ENCODE results near the gene TPRN. TPM values are rescaled to one million over a fixed set of nuclear protein-coding genes. Genes with fewer than 3 reads are reported as not detected.
"Not testable (repeated sequence)": the region's sequence is repeated elsewhere in the genome, so short reads cannot be mapped to it uniquely, and the experiment has no call there.

Gene TPRN, protein sequence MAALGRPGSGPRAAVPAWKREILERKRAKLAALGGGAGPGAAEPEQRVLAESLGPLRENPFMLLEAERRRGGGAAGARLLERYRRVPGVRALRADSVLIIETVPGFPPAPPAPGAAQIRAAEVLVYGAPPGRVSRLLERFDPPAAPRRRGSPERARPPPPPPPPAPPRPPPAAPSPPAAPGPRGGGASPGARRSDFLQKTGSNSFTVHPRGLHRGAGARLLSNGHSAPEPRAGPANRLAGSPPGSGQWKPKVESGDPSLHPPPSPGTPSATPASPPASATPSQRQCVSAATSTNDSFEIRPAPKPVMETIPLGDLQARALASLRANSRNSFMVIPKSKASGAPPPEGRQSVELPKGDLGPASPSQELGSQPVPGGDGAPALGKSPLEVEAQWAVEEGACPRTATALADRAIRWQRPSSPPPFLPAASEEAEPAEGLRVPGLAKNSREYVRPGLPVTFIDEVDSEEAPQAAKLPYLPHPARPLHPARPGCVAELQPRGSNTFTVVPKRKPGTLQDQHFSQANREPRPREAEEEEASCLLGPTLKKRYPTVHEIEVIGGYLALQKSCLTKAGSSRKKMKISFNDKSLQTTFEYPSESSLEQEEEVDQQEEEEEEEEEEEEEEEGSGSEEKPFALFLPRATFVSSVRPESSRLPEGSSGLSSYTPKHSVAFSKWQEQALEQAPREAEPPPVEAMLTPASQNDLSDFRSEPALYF
- total RNA-seq, result 4.5 and 10.6 TPM in 2 replicates

DNA sequence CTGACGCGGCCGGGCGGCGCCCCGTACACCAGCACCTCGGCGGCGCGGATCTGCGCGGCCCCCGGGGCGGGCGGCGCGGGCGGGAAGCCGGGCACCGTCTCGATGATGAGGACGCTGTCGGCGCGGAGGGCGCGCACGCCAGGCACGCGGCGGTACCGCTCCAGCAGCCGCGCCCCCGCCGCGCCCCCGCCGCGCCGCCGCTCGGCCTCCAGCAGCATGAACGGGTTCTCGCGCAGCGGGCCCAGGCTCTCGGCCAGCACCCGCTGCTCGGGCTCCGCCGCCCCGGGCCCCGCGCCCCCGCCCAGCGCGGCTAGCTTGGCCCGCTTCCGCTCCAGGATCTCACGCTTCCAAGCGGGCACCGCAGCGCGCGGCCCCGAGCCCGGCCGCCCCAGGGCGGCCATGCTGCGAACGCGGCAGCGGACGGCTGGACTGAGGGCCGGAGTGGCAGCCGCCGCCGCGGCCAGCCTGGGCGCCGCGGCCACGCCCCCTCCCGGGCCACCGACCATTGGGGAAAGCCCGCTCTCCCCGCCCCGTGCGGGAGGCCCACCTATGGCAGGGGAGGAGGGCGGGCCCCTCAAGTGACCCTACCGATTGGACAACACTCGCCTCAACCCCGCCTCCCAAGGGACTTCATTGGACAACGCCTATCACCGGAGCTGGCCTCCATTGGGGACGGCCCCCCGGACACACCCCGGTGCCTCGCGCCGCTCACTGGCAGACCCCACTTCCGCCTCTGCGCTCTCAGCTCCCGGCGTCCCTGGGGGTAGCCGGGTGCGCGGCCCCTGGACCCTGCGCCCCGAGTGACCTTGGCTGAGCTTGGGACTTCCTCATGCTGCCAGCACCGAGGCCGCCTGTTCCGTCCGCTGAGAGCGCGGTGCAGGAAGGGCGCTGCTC lies at the start of gene TPRN:
Gene TPRN, minus strand, starts transcription at position 431 of the 894 bp plus-strand sequence. Its CDS starts 30 bp downstream, at position 401.
- peak; percentile 95 for DNase-seq (ENCODE audit: low read depth)

DNA sequence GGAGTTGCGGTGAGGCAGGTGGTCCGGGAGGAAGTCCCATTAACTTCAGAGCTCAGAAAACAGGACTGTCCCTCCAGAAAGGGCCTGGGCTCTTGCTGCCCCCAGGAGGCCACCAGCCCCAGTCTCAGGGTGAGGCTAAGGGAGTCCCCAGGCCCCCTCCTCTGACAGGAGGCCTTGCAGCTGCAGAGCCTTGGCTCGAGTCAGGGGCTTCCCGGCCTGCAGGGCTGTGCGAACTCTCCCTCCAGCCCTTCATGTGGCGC lies 47.3 kb upstream of the TPRN start:
- DNase-seq (ENCODE audit: low read depth), result no peak

DNA sequence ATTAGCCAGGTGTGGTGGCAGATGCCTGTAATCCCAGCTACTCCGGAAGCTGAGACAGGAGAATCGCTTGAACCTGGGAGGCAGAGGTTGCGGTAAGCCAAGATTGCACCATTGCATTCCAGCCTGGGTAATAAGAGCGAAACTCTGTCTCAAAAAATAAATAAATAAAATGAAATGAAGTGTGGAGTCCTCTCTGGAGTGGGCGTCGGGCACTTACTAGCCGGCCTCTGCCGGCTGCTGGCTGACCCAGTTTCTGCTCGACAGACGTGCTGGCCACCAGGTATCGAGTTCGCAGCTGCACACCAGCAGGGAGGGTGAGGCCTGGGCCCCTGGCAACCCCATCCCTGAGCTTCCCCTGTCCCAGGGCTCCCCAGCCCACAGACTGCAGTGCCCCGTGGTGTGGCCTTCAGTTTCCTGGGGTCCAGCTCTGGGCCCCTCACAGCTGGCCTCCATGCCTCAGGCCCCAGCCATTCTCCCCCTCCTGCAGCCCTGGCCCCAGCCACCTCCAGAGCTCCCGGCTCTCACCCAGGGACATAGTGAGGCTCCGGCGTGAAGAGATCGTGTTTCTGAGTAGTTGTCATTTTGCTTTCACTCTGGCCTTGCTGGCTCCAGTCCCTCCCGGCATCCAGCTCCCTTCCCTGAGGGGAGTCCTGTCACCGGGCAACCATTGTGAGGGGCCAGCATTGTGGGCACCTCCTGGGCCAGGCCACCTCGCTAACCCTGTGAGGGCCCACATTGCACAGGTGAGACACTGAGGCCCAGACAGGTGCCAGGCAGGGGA lies 46.8 kb upstream of the TPRN start:
- DNase-seq (ENCODE audit: low read depth), result peak; percentile 77

DNA sequence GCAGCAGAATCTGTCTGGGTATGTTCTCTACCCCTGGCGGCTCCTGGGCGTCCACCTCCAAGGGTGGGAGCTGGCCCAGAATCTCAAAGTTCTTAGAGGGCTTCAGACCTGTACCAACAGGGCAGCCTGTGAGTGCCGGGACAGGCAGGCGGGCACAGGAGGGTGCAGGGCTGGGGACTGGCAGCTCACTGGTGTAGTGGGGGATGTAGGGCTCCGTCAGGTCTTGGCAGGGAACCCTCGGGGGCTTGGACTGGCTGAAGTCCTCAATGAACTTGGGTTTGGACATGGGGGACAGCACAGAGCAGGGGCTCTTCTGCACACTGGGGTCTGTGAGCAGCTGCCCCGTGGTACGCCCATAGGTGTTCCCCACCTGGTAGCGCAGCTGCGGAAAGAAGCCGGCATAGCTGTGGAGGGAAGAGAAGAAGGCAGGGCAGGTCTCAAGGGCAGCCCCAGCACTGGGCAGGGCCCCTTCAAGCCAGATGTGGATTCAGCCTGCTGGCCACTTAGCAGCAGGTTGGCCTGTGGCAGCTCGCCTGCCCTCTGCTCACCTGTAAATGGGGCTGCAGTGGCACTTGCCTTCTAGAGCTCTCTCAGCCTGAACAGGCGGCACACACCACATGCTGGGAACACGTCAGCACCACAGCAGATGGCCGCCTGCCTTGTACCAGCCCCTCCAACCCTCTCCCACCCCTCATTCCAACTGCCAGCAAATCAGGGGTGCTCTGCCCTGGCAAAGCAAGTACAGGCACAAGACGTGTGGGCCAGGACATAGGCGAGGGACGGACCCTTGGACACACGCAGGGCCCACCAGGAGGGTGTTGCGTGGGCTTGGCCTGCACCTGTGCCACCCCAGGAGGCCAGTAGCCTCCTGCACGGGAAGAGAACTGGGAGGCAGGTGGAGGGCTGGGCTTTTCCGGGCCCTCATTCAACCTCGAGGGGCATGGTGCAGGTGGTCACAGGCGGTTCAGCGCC lies 45.2 kb upstream of the TPRN start:
- DNase-seq (ENCODE audit: low read depth), result no peak

DNA sequence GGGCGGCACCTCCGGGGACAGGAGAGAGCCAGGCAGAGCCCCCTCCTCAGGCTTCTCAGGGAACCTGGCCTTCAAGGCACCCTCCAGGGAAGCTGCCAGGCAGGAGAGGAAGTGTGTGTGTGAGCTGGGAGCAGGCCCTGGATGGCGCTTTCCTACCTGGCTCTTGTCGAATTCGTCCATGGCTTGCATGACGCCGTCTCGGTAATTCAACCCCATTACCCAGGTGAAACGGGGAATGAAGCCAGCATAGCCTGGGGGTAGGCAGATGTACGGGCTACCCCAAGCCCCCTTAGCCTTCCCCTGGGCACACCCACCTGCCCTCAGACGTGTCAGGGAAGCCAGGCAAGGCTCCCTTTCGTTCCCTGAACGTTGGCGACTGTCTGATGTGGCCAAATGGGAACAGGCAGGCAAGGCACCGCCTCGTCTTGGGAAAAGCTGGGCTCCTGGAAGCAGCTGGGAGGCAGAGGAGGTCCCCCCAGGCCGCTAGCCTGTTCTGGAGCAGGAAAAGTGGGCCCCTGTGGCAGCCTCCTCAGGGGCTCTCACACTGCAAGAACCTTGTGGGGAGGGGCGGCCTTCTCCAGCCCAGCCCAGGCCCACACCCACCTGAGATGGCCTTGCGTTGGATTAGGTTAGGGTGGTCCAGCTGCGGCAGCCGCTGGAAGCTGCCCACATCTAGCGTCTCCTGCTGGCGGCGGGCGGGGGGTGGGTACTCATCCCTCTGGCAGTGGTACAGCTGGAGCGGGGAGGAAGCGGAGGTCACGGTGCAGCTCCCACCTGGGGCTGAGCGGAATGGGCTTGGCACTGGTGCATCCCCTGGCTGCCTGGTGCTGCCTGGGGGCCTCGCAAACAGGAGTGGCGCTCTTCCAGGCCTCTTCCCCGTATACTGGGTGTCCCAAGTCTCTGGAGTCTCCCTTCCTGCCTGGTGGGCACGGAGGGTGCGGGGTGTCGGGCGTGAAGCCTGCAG lies 44.2 kb upstream of the TPRN start:
- no peak for DNase-seq (ENCODE audit: low read depth)

DNA sequence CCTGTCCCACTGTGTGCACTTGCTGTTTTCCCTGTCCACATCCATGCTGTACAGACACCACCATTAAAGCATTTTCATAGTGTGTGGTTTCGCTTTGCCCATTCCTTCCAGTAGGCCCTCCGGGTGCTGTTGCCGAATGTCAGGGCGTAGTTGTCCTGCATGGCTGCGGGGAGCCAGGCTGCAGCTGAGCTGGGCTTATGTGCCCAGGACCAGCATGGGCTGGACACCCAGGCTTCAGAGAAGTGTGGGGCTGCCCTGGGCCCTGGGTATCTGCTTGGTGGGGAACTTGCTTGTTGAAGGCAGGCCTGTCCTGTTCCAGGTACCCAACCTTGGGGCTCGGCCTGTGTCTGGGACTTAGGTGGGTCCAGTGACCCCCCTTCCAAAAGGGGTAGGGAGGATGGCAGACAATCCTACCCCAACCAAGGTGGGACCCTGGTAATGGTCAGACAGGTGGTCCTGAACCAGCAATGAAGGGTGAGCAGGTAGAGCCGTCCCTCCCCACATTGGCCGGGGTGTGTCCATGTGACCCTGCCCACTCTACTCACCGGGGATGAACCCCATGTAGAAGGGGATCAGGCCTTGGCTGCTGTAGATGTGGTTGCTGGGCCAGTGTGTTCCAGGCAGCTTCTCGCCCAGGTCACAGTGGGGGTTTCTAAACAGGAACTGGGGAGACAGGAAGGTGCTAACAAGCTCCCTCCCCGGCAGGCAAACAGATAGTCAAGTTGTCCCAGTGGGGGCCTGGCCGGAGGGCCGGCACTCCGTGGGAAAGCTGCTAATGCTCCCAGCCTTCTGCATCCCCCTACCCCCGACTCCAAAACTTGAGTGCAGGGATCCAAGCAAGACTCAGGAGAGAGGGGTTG lies 43.3 kb upstream of the TPRN start:
- DNase-seq (ENCODE audit: low read depth), result no peak

DNA sequence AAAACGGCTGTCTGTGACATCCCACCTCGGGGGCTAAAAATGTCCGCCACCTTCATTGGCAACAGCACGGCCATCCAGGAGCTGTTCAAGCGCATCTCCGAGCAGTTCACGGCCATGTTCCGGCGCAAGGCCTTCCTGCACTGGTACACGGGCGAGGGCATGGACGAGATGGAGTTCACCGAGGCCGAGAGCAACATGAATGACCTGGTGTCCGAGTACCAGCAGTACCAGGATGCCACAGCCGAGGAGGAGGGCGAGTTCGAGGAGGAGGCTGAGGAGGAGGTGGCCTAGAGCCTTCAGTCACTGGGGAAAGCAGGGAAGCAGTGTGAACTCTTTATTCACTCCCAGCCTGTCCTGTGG lies 42.7 kb upstream of the TPRN start:
- DNase-seq (ENCODE audit: low read depth), result not testable (repeated sequence)

DNA sequence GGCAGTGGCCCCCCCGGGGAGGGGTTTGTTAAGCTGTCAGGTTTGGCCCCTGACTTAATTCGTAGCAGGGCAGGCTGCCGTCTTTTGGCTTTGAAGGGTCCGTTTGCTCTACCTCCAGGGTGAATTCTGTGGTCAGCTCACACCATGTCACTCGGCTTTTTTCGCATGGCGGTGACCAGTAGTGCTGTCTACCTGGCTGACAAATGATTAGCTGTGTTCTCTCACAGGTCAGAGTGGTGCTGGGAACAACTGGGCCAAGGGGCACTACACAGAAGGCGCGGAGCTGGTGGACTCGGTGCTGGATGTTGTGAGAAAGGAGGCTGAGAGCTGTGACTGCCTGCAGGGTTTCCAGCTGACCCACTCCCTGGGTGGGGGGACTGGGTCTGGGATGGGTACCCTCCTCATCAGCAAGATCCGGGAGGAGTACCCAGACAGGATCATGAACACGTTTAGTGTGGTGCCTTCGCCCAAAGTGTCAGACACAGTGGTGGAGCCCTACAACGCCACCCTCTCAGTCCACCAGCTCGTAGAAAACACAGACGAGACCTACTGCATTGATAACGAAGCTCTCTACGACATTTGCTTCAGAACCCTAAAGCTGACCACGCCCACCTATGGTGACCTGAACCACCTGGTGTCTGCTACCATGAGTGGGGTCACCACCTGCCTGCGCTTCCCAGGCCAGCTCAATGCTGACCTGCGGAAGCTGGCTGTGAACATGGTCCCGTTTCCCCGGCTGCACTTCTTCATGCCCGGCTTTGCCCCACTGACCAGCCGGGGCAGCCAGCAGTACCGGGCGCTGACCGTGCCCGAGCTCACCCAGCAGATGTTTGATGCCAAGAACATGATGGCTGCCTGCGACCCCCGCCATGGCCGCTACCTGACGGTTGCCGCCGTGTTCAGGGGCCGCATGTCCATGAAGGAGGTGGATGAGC lies 42.0 kb upstream of the TPRN start:
- DNase-seq (ENCODE audit: low read depth), result no peak

DNA sequence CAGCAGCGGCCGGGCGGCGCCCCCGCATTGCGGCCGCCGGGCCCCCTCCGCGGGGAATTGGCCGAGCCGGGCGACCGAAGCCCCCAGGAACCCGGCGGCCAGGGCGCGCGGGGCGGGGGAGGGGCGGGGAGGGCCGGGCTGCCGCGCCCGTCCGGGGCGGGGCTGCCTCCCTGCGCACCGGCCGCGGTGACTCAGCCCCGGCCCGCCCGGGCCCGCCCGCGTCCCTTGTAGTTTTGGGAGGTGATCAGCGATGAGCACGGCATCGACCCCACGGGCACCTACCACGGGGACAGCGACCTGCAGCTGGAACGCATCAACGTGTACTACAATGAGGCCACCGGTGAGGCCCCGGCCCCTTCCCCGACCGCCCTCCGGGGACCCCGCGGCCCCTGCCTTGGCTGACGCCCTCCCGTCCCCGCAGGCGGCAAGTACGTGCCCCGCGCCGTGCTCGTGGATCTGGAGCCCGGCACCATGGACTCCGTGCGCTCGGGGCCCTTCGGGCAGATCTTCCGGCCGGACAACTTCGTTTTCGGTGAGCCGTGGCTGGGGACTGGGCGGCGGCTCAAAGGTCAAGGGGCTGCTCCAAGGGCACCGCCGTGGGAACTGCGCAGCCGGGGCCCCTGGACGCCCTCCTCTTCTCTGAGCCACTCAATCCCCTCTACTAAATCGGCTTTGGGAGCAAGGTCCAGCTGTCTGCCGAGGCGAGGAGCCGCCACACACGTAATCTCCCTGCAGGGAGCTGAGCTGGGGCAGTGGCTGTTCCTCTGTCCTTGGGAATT lies 41.1 kb upstream of the TPRN start:
- DNase-seq (ENCODE audit: low read depth), result no peak

DNA sequence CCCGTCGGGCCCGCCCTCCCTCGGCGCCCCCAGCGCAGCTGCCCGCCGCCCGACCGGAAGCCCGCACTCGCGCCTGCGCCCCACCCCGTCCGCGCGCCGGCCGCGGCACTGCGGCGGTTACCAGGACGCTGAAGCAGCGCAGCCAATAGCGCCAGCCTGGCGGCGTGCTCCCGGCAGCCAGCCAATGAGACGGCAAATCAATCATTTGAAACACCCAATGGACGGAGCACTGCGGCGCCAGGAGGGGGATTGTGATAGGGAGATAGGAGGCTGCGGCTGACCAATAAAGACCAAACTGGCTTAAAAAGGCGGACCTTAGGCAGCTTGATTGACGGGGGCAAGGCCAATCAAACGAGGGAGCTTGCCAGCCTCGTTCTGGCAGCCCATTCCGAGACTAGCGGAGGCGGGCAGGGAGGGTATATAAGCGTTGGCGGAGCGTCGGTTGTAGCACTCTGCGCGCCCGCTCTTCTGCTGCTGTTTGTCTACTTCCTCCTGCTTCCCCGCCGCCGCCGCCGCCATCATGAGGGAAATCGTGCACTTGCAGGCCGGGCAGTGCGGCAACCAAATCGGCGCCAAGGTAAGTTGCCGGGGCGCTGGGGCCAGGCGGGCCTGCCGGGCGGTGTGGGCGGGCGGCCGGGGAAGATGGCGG lies 40.4 kb upstream of the TPRN start, which contains the start of gene TUBB4B:
Gene TUBB4B, plus strand, starts transcription at position 447 of the 649 bp plus-strand sequence. Its CDS starts 74 bp downstream, at position 521.
- DNase-seq (ENCODE audit: low read depth), result peak; percentile 99

DNA sequence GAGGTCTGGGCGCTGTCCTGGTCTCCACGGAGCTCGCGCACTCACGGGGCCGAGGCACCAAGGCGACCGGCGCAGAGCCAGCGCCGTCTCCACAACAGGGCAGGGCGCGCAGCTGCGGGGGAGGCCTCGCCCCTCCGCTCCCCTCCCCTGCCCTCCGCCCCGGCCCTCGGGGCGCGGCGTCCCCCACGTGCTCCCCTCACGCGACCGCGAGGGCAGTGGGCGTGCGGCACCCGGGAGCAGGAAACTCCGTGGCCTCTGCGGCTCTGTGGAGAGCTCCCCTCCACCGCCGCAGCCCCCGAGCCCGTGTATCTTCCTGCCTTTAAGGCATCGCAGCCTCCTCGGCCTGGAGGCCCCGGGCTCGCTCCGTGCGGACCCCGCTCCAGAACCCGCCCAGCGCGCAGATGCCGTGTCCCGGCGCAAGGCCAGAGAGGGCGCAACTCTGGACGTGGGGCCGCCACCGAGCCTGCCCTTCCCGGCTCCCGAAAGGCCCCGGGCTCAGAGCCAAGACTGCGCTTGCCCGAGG lies 39.8 kb upstream of the TPRN start:
- peak; percentile 31 for DNase-seq (ENCODE audit: low read depth)

DNA sequence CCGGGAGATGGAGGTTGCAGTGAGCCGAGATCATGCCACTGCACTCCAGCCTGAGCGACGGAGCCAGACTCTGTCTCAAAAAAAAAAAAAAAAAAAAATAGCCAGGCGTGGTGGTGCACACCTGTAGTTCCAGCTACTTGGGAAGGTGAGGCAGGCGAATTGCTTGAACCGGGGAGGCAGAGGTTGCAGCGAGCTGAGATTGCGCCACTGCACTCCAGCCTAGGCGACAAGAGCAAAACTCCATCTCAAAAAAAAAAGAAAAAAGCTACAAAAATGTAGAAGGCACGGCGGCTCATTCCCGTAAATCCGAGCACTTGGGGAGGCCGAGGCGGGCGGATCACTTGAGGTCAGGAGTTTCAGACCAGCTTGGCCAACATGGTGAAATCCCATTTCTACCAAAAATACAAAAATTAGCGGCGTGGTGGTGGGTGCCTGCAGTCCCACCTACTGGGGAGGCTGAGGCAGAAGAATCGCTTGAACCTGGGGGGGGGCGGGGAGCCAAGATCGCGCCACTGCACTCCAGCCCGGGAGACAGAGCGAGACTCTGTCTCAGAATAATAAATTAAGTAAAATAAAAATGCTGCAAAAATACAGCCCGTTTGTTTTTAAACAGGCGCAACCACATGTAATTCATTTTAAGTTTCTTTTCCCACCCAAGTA lies 39.1 kb upstream of the TPRN start:
- peak; percentile 27 for DNase-seq (ENCODE audit: low read depth)

DNA sequence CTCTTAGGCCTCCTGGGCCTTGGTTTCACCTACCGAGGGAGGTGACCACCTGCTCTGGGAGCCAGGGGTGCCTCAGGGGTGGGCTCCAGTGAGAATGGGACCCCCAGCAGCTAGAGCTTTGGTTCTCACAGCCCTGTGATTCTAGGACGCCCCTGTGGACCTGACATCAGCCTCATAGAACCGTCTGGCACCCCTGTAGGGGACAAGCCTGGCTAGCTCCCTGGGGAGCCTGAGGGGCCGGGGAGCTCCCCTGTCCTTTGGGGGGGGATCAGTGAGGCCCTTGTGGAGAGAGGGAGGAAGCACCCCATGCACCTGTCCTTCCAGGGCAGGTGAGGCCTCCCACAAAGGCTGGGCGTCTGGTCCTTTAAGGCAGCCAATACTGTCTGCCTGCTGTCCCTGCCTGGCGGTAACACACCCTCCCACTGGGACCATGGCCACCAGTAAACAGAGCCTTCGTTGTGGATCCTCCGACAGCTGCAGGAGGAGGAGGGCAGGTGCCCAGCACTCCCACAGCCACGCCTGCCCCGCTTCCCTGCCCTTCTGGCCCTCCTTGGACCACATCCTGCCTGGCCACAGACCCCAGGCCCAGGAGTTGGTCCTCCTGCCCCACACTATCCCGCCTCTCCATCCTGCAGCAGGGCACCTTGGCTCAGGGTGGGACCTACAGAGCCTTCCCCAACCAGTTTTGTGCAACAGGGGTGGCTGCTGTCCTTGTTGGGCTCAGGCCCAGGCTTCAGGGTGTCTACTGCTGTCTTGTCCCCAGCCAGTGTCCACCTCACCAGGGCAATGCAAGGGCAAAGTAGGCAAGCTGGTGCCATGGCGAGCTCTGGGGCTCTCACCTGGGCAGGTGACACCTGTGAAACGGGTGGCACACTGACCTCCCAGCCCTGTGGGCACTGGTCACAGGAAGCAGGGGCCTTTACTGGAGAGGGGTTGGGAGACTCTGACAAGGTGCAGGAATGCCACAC lies 37.5 kb upstream of the TPRN start:
- DNase-seq (ENCODE audit: low read depth), result no peak

DNA sequence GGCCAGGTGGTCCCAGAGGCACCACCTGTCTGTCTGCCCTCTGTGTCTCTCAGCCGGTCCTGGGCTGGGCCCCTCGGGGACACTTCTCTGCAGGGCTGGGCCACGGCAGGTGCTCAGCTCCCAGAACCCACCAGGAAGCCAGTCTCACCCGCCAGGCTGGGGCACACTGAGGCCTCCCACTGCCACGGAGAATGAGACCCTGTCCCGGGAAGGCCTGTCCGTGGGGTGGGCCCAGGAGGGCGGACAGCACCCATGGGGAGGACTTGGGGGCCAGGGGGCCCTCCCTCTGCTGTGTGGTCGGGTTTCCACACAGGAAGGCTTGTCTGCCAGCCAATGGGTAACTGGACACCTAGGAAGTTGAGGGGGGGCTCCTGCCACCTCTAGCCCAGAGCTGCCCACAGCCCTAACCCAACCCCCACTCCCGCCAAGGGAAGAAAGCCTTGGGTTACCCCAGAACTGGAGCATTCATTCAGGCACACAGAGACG lies 36.4 kb upstream of the TPRN start:
- DNase-seq (ENCODE audit: low read depth), result no peak
